ENCODE data around the gene ASGR1. TPM values are rescaled to one million over a fixed set of nuclear protein-coding genes. Genes with fewer than 3 reads are reported as not detected.

The ASGR1 gene
- total and polyA plus RNA-seq, 3 donors from 2014 or later: 11.5 to 21.3 (median 19.1) TPM

- Histone ChIP-seq H3K9me3 (no peaks in the 10 kb centered on the region), H3K27ac (peak overlapping the region; percentile 51 to 53), H3K4me3 (peak overlapping the region; percentile 29 to 64), H3K4me1 (peaks cover 23% of the 10 kb centered on the region), H3K36me3 (ENCODE audit: low read depth, missing control alignments) (no peaks in the 10 kb centered on the region), H3K27me3 (no peaks in the 10 kb centered on the region)
- 4 to 9% methylated on average over 14 to 15 of the region's 15 CpGs for WGBS, 2 donors
- no peak for TF ChIP-seq POLR2A (IDR thresholded peaks at IDR 0.05)
- peak in 1 of 3 experiments; percentile 31 for TF ChIP-seq CTCF (IDR thresholded peaks at IDR 0.05)
- intact Hi-C loops (cut with DNase I; ENCODE audit: low total_unique reads): no loop called here
- peak; percentile 86 for DNase-seq
Observed at GRCh38 chr17:7213895-7214299, 34.7 kb upstream of the ASGR1 start.

DNA sequence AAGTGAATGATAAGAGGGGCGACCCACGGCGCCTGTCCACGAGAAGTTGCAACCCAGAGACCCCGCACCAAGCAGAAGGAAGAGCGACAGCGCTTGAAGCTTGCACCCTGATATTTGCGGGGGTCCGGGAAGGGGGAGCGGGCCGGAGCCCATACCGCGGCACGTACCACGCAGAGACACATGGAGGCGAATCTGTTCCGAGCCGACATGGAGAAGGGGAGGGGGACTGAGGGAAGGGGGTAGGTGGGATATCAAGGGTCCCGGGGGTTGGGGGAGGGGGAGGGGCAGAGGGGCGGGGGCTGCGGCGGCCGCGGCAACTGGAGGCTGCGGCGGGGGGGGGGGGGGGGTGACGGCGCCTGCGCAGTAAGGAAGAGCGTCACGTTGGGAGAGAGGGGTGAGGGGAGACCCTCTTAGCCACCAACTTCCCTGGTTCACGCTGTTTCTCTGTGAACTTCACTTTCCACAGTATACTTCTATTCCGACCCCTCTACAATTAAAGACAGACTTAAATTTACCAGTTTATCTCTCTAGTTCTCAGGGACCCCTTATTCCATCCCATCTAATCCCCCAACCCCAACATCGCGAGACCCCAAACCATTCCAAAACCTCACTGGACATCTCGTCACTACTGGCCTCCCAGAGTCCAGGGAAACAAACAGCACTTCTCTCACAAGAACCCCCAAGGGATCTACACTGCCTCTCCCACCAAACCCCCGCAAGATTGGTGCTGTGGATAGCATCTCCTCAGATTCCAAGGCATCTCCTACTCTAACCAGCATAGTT is 32.5 kb upstream of the ASGR1 start:
- DNase-seq: no peak
- H3K4me1 ChIP-seq: peaks cover 37% of the 10 kb centered on the region
- H3K27me3 ChIP-seq: no peaks in the 10 kb centered on the region
- TF ChIP-seq CTCF (IDR thresholded peaks at IDR 0.05) (no peak), POLR2A (IDR thresholded peaks at IDR 0.05) (no peak)
- no peak overlapping the region for H3K4me3 ChIP-seq
- 29 to 32% methylated on average over 34 to 36 of the region's 37 CpGs for WGBS, 2 donors
- intact Hi-C loops (cut with DNase I; ENCODE audit: low total_unique reads): no loop called here
- no peaks in the 10 kb centered on the region for H3K9me3 ChIP-seq
- H3K27ac ChIP-seq: no peak overlapping the region
- H3K36me3 ChIP-seq (ENCODE audit: low read depth, missing control alignments): no peaks in the 10 kb centered on the region

- intact Hi-C loops (cut with DNase I; ENCODE audit: low total_unique reads): no loop called here
- no peak for DNase-seq
- Histone ChIP-seq H3K4me3 (no peak overlapping the region), H3K9me3 (no peaks in the 10 kb centered on the region), H3K36me3 (ENCODE audit: low read depth, missing control alignments) (no peaks in the 10 kb centered on the region), H3K27ac (no peak overlapping the region), H3K4me1 (peaks cover 43% of the 10 kb centered on the region), H3K27me3 (no peaks in the 10 kb centered on the region)
- WGBS, 2 donors: 76 to 83% methylated on average over 8 to 9 of the region's 9 CpGs
- no peak for TF ChIP-seq CTCF (IDR thresholded peaks at IDR 0.05)
- TF ChIP-seq POLR2A (IDR thresholded peaks at IDR 0.05): no peak
Observed at GRCh38 chr17:7208754-7209460, 29.7 kb upstream of the ASGR1 start.

GRCh38 chr17:7208027-7208571 is 28.9 kb upstream of the ASGR1 start:
- H3K4me1 ChIP-seq: peaks cover 39% of the 10 kb centered on the region
- H3K27ac ChIP-seq: no peak overlapping the region
- H3K27me3 ChIP-seq: no peaks in the 10 kb centered on the region
- no peaks in the 10 kb centered on the region for H3K9me3 ChIP-seq
- intact Hi-C loops (cut with DNase I; ENCODE audit: low total_unique reads): no loop called here
- DNase-seq: no peak
- TF ChIP-seq CTCF (IDR thresholded peaks at IDR 0.05): no peak
- TF ChIP-seq POLR2A (IDR thresholded peaks at IDR 0.05): no peak
- 44 to 58% methylated on average over 7 to 21 of the region's 21 CpGs for WGBS, 2 donors
- no peaks in the 10 kb centered on the region for H3K36me3 ChIP-seq (ENCODE audit: low read depth, missing control alignments)
- no peak overlapping the region for H3K4me3 ChIP-seq

All from testis (tissue), 3 donors.